RWPE1 (cell line): ENCODE measurements around the gene NSUN6.

Experiments
- CTCF ChIA-PET: fragments of 350-600 bp; sonication (Branson Sonifier 250); formaldehyde crosslinking; extraction: SDS; loops from one replicate; lab custom pipeline; 2021; lab: Yijun Ruan, JAX
- POLR2A ChIA-PET: fragments of 400-600 bp; formaldehyde crosslinking; extraction: SDS; loops from one replicate; lab custom pipeline; 2020; ENCODE audit warnings: antibody characterized with exemption; ENCODE audit not compliant: low non-redundant PET; lab: Yijun Ruan, JAX
- DNase-seq: peaks from one replicate; pipeline ENCODE4 v3.0.0; 2012; ENCODE audit warnings: low spot score
- H3K27ac ChIP-seq: fragments of 450-650 bp; 2 replicates; pipeline ENCODE4 v1.5.1; 2017
- CTCF ChIP-seq: fragments of 450-650 bp; conservative IDR thresholded peaks from 2 replicates; pipeline ENCODE4 v1.5.1; 2017; ENCODE audit warnings: low read depth, mild to moderate bottlenecking

The NSUN6 gene

GRCh38 chr10:18615618-18616017 is 35.8 kb downstream of the NSUN6 start:
- DNase-seq: no peak
- ChIA-PET POLR2A (no interaction called here), CTCF (no interaction called here)
- H3K27ac ChIP-seq: no peak overlapping the region
- no peak for TF ChIP-seq CTCF

GRCh38 chr10:18611168-18611567 is 40.2 kb downstream of the NSUN6 start:
- no peak for TF ChIP-seq CTCF
- ChIA-PET CTCF (no interaction called here), POLR2A (no interaction called here)
- no peak for DNase-seq
- H3K27ac ChIP-seq: peak overlapping the region; percentile 82

GRCh38 chr10:18610517-18610916 is 40.9 kb downstream of the NSUN6 start:
- peak overlapping the region; percentile 82 for H3K27ac ChIP-seq
- peak; percentile 69 for DNase-seq
- POLR2A ChIA-PET: no interaction called here
- CTCF ChIA-PET: interaction anchor here (0.5 kb wide), 1 partner anchor 1472 kb away, joined by 5 read pairs; no protein-coding TSS in a partner anchor
- no peak for TF ChIP-seq CTCF

- no peak for TF ChIP-seq CTCF
- ChIA-PET POLR2A (no interaction called here), CTCF (no interaction called here)
- peak overlapping the region; percentile 70 for H3K27ac ChIP-seq
- DNase-seq: peak; percentile 15
These were observed 42.8 kb downstream of the NSUN6 start for GRCh38 chr10:18608596-18608995.

- DNase-seq: peak; percentile 71
- peak overlapping the region; percentile 70 for H3K27ac ChIP-seq
- no peak for TF ChIP-seq CTCF
- CTCF ChIA-PET: no interaction called here
- POLR2A ChIA-PET: no interaction called here
These were observed 43.6 kb downstream of the NSUN6 start for GRCh38 chr10:18607503-18608378.

GRCh38 chr10:18606051-18606695 is 45.2 kb downstream of the NSUN6 start:
- POLR2A ChIA-PET: no interaction called here
- TF ChIP-seq CTCF: no peak
- DNase-seq: no peak
- H3K27ac ChIP-seq: no peak overlapping the region
- CTCF ChIA-PET: no interaction called here
